Progenitor cell of endocrine pancreas (in vitro differentiated cells): Measurements from ENCODE around the gene ACSL5. TPM values are rescaled to one million over a fixed set of nuclear protein-coding genes. Genes with fewer than 3 reads are reported as not detected.

Experiments
- DNase-seq: peaks from one replicate; pipeline ENCODE4 v3.0.0; 2021; ENCODE audit warnings: low spot score; ENCODE audit not compliant: unreplicated experiment
- H3K27ac Mint-ChIP-seq: 2 replicates; pipeline ENCODE4 v1.8.0; 2021; ENCODE audit warnings: mild to moderate bottlenecking, moderate library complexity, mixed read lengths
- H3K27me3 Mint-ChIP-seq: 2 replicates; pipeline ENCODE4 v1.8.0; 2021; ENCODE audit warnings: mixed read lengths
- H3K36me3 Mint-ChIP-seq: 2 replicates; pipeline ENCODE4 v1.8.0; 2022; ENCODE audit warnings: mixed read lengths; ENCODE audit not compliant: insufficient read depth
- H3K4me1 Mint-ChIP-seq: 2 replicates; pipeline ENCODE4 v1.8.0; 2021; ENCODE audit warnings: low read depth, mixed read lengths
- H3K4me3 Mint-ChIP-seq: 2 replicates; pipeline ENCODE4 v1.8.0; 2021; ENCODE audit warnings: low read depth, mild to moderate bottlenecking, moderate library complexity, mixed read lengths
- H3K9me3 Mint-ChIP-seq: 2 replicates; pipeline ENCODE4 v1.8.0; 2021; ENCODE audit warnings: low read depth, mixed read lengths
- CTCF ChIP-seq: fragments of 200-600 bp; sonication (generic); IDR thresholded peaks from one replicate; pipeline ENCODE4 v1.5.0; 2021; ENCODE audit warnings: antibody characterized with exemption, mild to moderate bottlenecking; ENCODE audit not compliant: unreplicated experiment
- total RNA-seq: library from RNA; stranded (reverse); gene quantifications from 2 replicates; pipeline ENCODE4 v1.2.1, GENCODE V29; 2021

ACSL5 gene
- total RNA-seq, 1 donor from 2014 or later = 0.22 TPM

- Mint-ChIP-seq H3K4me1 (peaks cover 2% of the 10 kb centered on the region), H3K27ac (no peak overlapping the region), H3K27me3 (peaks cover 14% of the 10 kb centered on the region), H3K9me3 (peaks cover 6% of the 10 kb centered on the region), H3K4me3 (no peak overlapping the region), H3K36me3 (no peaks in the 10 kb centered on the region)
- TF ChIP-seq CTCF = no peak
- DNase-seq = no peak
Measured at GRCh38 chr10:112407696-112408095, 33.8 kb downstream of the ACSL5 start.

GRCh38 chr10:112409299-112409698 is 35.4 kb downstream of the ACSL5 start:
- no peak for TF ChIP-seq CTCF
- H3K27ac Mint-ChIP-seq = no peak overlapping the region
- peaks cover 15% of the 10 kb centered on the region for H3K27me3 Mint-ChIP-seq
- DNase-seq = no peak
- peaks cover 6% of the 10 kb centered on the region for H3K9me3 Mint-ChIP-seq
- no peak overlapping the region for H3K4me3 Mint-ChIP-seq
- peaks cover 2% of the 10 kb centered on the region for H3K4me1 Mint-ChIP-seq
- H3K36me3 Mint-ChIP-seq = no peaks in the 10 kb centered on the region

- Mint-ChIP-seq H3K9me3 (peaks cover 6% of the 10 kb centered on the region), H3K27me3 (peaks cover 15% of the 10 kb centered on the region), H3K4me3 (no peak overlapping the region)
Measured at GRCh38 chr10:112409755-112410154, 35.8 kb downstream of the ACSL5 start.

GRCh38 chr10:112412696-112413095 is 38.8 kb downstream of the ACSL5 start:
- Mint-ChIP-seq H3K4me1 (peaks cover 2% of the 10 kb centered on the region), H3K27me3 (peaks cover 20% of the 10 kb centered on the region), H3K9me3 (peaks cover under 1% of the 10 kb centered on the region), H3K36me3 (no peaks in the 10 kb centered on the region), H3K4me3 (no peak overlapping the region), H3K27ac (no peak overlapping the region)
- no peak for TF ChIP-seq CTCF
- DNase-seq = no peak

More at GRCh38 chr10:112409755-112410154, 35.8 kb downstream of the ACSL5 start:
- H3K27ac Mint-ChIP-seq = no peak overlapping the region
- peaks cover 2% of the 10 kb centered on the region for H3K4me1 Mint-ChIP-seq
- no peak for TF ChIP-seq CTCF
- DNase-seq = no peak
- H3K36me3 Mint-ChIP-seq = no peaks in the 10 kb centered on the region

GRCh38 chr10:112421731-112422130 is 47.8 kb downstream of the ACSL5 start:
- peaks cover 21% of the 10 kb centered on the region for H3K4me1 Mint-ChIP-seq
- peaks cover 24% of the 10 kb centered on the region for H3K27me3 Mint-ChIP-seq
- DNase-seq = no peak
- no peak overlapping the region for H3K27ac Mint-ChIP-seq
- H3K9me3 Mint-ChIP-seq = no peaks in the 10 kb centered on the region
- no peaks in the 10 kb centered on the region for H3K36me3 Mint-ChIP-seq
- no peak for TF ChIP-seq CTCF
- H3K4me3 Mint-ChIP-seq = no peak overlapping the region
